A673 (cell line): ENCODE results near the gene MMD2. TPM values are rescaled to one million over a fixed set of nuclear protein-coding genes. Genes with fewer than 3 reads are reported as not detected.

Source experiments
- BruUV-seq: library from RNA; stranded (reverse); fragments of 400-500 nt; replicated peaks from 2 replicates; lab custom pipeline; 2021; lab: Mats Ljungman, UMichigan
- CTCF ChIA-PET: fragments of 300-600 bp; sonication (Branson Sonifier 250); formaldehyde crosslinking; loops from one replicate; lab custom pipeline; 2022; ENCODE audit warnings: antibody characterized with exemption; lab: Charles Lee
- POLR2A ChIA-PET: fragments of 300-600 bp; sonication (Branson Sonifier 250); formaldehyde crosslinking; loops from one replicate; lab custom pipeline; 2022; ENCODE audit warnings: antibody characterized with exemption; ENCODE audit not compliant: low non-redundant PET; lab: Charles Lee
- DNase-seq: peaks from one replicate; pipeline ENCODE4 v3.0.0-alpha.2; 2015; ENCODE audit warnings: low spot score
- H3K27ac ChIP-seq: fragments of 200-600 bp; sonication (generic); 2 replicates; pipeline ENCODE4 v1.5.1; 2016; ENCODE audit warnings: mixed run types, low read depth, mild to moderate bottlenecking, mixed read lengths, antibody characterized with exemption, low read length; ENCODE audit not compliant: poor library complexity, severe bottlenecking
- H3K27me3 ChIP-seq: fragments of 200-600 bp; sonication (generic); replicated peaks from 2 replicates; pipeline ENCODE4 v1.6.1; 2017; ENCODE audit warnings: mixed run types, low read depth, mild to moderate bottlenecking, mixed read lengths, antibody characterized with exemption, low read length; ENCODE audit not compliant: insufficient read depth, poor library complexity
- H3K36me3 ChIP-seq: fragments of 200-600 bp; sonication (generic); 2 replicates; pipeline ENCODE4 v1.6.1; 2016; ENCODE audit warnings: mixed run types, mild to moderate bottlenecking, mixed read lengths, antibody characterized with exemption, low read length; ENCODE audit not compliant: insufficient read depth, poor library complexity, severe bottlenecking
- H3K4me1 ChIP-seq: fragments of 200-600 bp; sonication (generic); 2 replicates; pipeline ENCODE4 v1.6.1; 2017; ENCODE audit warnings: mixed run types, mild to moderate bottlenecking, mixed read lengths, antibody characterized with exemption, low read length; ENCODE audit not compliant: insufficient read depth, poor library complexity, severe bottlenecking
- H3K4me3 ChIP-seq: fragments of 200-600 bp; sonication (generic); 2 replicates; pipeline ENCODE4 v1.5.1; 2016; ENCODE audit warnings: low read depth, mixed run types, mild to moderate bottlenecking, mixed read lengths, low read length; ENCODE audit not compliant: poor library complexity, severe bottlenecking
- H3K9me3 ChIP-seq: fragments of 200-600 bp; sonication (generic); 2 replicates; pipeline ENCODE4 v1.6.1; 2016; ENCODE audit warnings: mixed run types, low read depth, mild to moderate bottlenecking, mixed read lengths, antibody characterized with exemption, low read length; ENCODE audit not compliant: poor library complexity, severe bottlenecking
- CTCF ChIP-seq: fragments of 300-800, 200-600 bp; sonication (generic); conservative IDR thresholded peaks from 2 replicates; pipeline ENCODE4 v1.5.1; 2017; ENCODE audit warnings: low read depth, mild to moderate bottlenecking, antibody characterized with exemption, low read length, moderate library complexity, mixed read lengths
- EZH2 ChIP-seq: fragments of 200-600 bp; sonication (generic); IDR thresholded peaks from 2 replicates; pipeline ENCODE4 v1.6.1; 2017; ENCODE audit warnings: borderline replicate concordance, low read depth, mild to moderate bottlenecking, mixed read lengths, antibody characterized with exemption, low read length; ENCODE audit not compliant: poor library complexity, severe bottlenecking
- intact Hi-C: fragments of 100-400 bp; cut with micrococcal nuclease; formaldehyde crosslinking; loops from one replicate; pipeline ENCODE4 v1.10.0; 2022; ENCODE audit not compliant: unreplicated experiment
- total RNA-seq: library from RNA; stranded (reverse); gene quantifications from 2 replicates; pipeline ENCODE4 v1.2.3, GENCODE V29; 2021

The MMD2 gene
- total RNA-seq, 1 experiment from 2014 or later: not detected

GRCh38 chr7:4959893-4960292, 906 bp upstream of the MMD2 start:
- Histone ChIP-seq H3K4me1 (no peaks in the 10 kb centered on the region), H3K27ac (no peak overlapping the region), H3K27me3 (peaks cover 15% of the 10 kb centered on the region), H3K36me3 (no peaks in the 10 kb centered on the region), H3K9me3 (no peaks in the 10 kb centered on the region), H3K4me3 (no peak overlapping the region)
- intact Hi-C loops: no loop called here
- TF ChIP-seq CTCF (no peak), EZH2 (no peak)
- CTCF ChIA-PET: no interaction called here
- BruUV-seq: no TSS peak
- POLR2A ChIA-PET: no interaction called here
- DNase-seq: no peak

- no peaks in the 10 kb centered on the region for H3K9me3 ChIP-seq
- intact Hi-C loops: no loop called here
- CTCF ChIA-PET: no interaction called here
- no TSS peak for BruUV-seq
- H3K27me3 ChIP-seq: peaks cover 15% of the 10 kb centered on the region
- TF ChIP-seq CTCF: no peak
- no peak for TF ChIP-seq EZH2
- H3K27ac ChIP-seq: no peak overlapping the region
- POLR2A ChIA-PET: no interaction called here
- H3K4me3 ChIP-seq: peak overlapping the region; percentile 21
- no peak for DNase-seq
- H3K36me3 ChIP-seq: no peaks in the 10 kb centered on the region
- no peaks in the 10 kb centered on the region for H3K4me1 ChIP-seq
These were observed 319 bp upstream of the MMD2 start for GRCh38 chr7:4959306-4959705.

- H3K27ac ChIP-seq: no peak overlapping the region
- no peaks in the 10 kb centered on the region for H3K36me3 ChIP-seq
- H3K4me3 ChIP-seq: no peak overlapping the region
- intact Hi-C loops: no loop called here
- no peak for DNase-seq
- POLR2A ChIA-PET: no interaction called here
- no peaks in the 10 kb centered on the region for H3K4me1 ChIP-seq
- TF ChIP-seq EZH2 (no peak), CTCF (no peak)
- BruUV-seq: no TSS peak
- H3K9me3 ChIP-seq: no peaks in the 10 kb centered on the region
- CTCF ChIA-PET: no interaction called here
- peaks cover 15% of the 10 kb centered on the region for H3K27me3 ChIP-seq
These were observed 1.0 kb downstream of the MMD2 start for GRCh38 chr7:4957847-4958476.
